Measurements from ENCODE around the gene SLC38A8.

SLC38A8 gene

GRCh38 chr16:84033251-84034195, 9.1 kb downstream of the SLC38A8 start:
- in situ Hi-C loops (cut with HindIII; ENCODE audit: low sequenced_read_pairs): no loop called here

- in situ Hi-C loops (cut with HindIII; ENCODE audit: low sequenced_read_pairs): no loop called here
Measured at GRCh38 chr16:84032458-84033178, 10.0 kb downstream of the SLC38A8 start.

DNA sequence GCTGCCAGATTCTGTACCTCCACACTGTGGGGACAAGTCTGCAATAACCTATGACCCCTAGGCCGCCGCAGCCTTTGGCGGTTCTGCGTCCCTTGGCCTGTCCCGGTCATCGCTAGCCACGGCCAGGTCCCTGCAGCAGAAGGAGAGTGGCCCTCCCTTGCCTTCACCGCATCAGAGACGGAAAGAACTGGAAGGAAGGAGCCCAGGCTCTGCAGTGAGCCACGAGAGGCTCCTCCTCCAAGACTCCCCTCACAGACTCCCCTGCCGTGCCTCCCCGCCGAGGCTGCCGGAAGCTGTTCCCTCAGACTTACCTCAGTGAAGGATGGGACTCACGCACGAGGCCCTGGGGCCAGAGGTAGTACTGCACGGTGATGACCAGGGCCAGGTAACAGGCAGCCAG, 11.0 kb downstream of the SLC38A8 start:
- in situ Hi-C loops (cut with HindIII; ENCODE audit: low sequenced_read_pairs): no loop called here

GRCh38 chr16:84029297-84030047, 13.1 kb downstream of the SLC38A8 start:
- in situ Hi-C loops (cut with HindIII; ENCODE audit: low sequenced_read_pairs): no loop called here

DNA sequence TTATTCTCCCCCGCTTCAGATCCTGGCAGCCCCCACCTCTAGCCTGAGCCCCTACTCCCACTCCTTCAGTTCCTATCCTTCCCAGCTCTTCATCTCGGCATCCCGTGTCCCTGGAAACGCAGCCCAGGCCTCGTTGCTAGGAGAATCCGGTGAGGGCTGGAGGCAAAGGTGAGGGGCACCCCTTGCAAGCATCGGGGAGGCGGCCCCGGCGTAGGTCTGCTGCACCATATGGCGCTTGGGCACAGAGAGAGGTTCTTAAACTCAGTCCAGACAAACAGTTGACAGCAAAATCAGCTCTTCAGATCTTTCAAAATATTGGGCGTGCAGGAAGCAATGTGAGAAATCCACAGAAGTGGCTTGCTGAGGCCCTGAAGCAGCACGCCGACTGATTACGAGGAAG, 15.0 kb downstream of the SLC38A8 start:
- in situ Hi-C loops (cut with HindIII; ENCODE audit: low sequenced_read_pairs): no loop called here

DNA sequence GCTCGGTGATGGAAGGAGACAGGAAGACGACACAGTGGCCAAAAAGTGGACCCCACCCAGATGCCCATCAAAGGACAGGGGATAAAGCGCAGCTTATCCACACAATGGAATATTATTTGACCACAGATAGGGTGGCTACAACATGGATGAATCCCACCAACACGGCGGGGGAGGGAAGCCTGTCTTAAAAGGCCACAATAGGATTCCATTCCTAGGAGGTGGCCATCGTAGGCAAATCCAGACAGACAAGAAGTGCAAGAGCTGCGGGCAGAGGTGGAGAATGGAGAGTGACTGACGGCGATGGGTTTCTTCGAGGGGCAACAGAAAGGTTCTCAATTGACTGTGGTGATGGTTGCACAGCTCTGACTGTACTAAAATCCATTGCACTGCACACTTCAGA, 16.0 kb downstream of the SLC38A8 start:
- in situ Hi-C loops (cut with HindIII; ENCODE audit: low sequenced_read_pairs): no loop called here

GRCh38 chr16:84024854-84025253, 17.7 kb downstream of the SLC38A8 start:
- in situ Hi-C loops (cut with HindIII; ENCODE audit: low sequenced_read_pairs): no loop called here

DNA sequence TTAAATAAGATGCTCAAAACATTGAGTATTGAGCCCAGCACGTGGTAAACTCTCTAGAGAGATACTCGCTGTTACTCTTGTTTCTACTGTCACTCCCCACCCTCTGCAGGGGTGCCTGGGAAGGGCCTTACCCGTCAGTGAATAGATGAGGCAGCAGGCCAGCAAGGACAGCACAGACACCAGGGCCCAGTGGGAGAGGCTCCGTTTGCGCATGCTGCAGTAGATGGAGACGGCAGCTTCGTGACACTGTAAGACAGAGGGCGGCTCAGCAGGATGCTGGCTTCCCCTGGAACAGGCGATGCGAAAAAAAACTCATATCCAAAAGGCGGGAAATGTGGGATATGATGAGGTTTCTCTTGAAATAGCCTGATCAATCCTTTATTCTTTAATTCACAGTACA, 20.0 kb downstream of the SLC38A8 start:
- in situ Hi-C loops (cut with HindIII; ENCODE audit: low sequenced_read_pairs): no loop called here

GRCh38 chr16:84021488-84021887, 21.1 kb downstream of the SLC38A8 start:
- in situ Hi-C loops (cut with HindIII; ENCODE audit: low sequenced_read_pairs): no loop called here

GRCh38 chr16:84020353-84020752, 22.2 kb downstream of the SLC38A8 start:
- in situ Hi-C loops (cut with HindIII; ENCODE audit: low sequenced_read_pairs): no loop called here

DNA sequence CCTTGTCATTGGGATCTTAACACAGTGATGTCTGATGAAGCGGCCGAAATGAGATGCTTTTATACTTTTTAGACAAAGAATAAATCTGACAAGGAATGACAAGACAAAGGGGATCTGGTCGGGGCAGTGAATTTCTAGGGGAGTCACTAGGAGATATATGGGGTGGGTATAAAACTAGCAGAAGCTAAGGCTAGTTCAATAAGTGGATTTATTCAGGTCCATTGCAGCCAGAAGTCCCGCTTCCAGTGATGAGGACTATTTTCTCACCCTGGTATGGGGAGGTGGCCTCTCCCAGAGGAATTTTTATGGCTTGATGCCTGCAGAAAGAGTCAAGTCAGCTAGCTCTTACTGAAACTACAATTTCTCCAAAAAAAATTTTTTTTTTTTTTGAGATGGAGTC, 23.9 kb downstream of the SLC38A8 start:
- in situ Hi-C loops (cut with HindIII; ENCODE audit: low sequenced_read_pairs): no loop called here

- in situ Hi-C loops (cut with HindIII; ENCODE audit: low sequenced_read_pairs): no loop called here
Measured at GRCh38 chr16:84016477-84016876, 26.1 kb downstream of the SLC38A8 start.

GRCh38 chr16:84015399-84015798, 27.2 kb downstream of the SLC38A8 start:
- in situ Hi-C loops (cut with HindIII; ENCODE audit: low sequenced_read_pairs): no loop called here

DNA sequence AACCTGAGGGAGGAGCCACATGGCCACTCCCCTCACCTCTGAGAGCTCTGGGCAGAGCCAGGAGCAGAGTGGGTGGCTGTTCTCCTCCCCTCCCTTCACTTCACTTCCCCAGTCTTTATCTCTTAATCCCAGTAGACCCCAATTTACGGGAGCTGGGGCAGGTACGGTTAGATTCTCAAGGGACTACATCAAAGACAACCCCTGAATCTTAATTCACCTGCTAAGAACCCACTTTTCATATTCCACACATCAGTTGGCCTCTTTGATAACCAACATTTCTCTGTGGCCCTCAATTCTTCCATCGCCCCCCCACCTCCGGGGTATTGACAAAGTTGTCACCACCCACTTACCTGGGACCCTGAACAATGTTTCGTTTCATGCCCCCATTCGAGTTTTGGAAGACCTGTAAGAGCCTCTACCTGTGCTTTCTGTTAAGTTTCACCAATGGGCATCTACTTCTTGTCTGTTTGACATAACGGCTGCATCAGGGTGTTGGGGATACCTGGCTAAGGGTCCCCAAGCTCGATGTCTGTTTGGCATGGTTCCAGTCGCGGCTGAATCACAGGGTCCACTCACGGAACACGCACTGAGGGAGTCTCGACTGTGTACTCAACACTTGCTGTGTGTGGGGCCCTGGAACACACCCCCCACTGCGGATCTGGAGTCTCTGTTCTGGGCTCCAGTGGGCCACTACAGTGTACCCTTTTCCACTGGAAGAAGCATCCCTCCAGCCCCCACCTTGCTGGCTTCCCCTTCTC, 27.8 kb downstream of the SLC38A8 start:
- in situ Hi-C loops (cut with HindIII; ENCODE audit: low sequenced_read_pairs): no loop called here

DNA sequence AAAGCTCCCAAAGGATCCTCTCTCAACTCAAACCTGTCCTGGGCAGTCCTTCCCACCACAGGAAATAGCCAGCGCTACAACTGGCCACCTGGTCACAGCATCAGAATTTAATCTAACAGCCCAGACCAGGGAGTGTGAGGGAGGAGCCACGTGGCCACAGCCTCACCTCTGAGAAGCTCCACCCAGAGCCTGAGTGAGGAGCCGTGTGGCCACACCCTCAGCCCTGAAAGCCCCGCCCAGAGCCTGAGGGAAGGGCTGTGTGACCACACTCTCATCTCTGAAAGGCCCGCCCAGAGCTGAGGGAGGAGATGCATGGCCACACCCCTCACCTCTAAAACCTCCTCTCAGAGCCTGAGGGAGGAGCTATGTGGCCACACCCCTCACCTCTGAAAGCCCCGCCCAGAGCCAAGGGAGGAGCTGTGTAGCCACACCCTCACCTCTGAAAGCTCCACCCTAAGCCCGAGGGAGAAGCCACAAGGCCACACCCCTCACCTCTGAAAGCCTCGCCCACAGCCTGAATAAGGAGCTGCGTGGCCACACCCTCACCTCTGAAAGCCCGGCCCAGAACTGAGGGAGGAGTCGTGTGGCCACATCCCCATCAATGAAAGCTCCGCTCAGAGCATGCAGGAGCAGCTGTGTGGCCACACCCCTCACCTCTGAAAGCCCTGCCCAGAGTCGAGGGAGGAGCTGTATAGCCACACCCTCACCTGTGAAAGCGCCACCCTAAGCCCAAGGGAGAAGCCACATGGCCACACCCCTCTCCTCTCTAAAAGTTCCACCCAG, 28.6 kb downstream of the SLC38A8 start:
- in situ Hi-C loops (cut with HindIII; ENCODE audit: low sequenced_read_pairs): no loop called here

- in situ Hi-C loops (cut with HindIII; ENCODE audit: low sequenced_read_pairs): no loop called here
Measured at GRCh38 chr16:84009282-84009681, 33.3 kb downstream of the SLC38A8 start.

GRCh38 chr16:84007965-84008364, 34.6 kb downstream of the SLC38A8 start:
- in situ Hi-C loops (cut with HindIII; ENCODE audit: low sequenced_read_pairs): no loop called here

DNA sequence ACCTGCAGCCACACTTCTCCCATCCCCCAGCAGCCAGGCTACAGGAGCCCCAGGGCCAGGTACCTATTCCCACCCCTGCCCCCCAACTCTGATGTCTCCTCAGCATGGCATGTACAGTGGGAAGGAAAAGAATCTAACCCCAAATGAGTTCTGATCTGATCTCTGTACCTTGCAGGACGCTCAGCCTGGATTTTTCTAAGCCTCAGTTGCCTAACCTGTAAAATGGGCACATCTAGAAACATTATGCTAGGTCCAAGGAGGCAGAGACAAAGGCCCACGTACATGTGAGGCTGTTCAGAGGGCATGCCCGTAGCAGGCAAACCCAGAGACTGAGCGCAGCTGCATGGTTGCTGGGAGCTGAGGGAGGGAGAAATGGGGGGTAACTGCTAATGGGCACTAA, 35.1 kb downstream of the SLC38A8 start:
- in situ Hi-C loops (cut with HindIII; ENCODE audit: low sequenced_read_pairs): no loop called here

DNA sequence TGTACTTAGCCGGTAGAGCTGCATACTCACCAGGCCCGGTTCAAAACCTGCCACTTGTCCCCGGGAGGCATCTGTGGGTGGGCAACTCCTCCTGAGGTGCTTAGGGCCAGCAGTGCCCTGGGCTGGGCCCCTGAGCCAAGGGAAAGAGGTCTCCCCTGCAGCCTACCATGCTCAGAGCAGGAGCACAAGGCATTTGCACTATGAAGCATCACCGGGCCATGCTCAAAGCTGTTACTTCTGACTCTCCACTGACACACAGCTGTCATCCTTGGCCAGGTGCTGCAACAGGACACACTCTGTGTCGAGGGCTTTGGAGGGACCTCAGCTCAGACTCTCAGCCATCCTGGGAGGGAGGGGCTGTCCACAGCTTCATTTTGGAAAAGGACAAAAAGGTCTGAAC, 37.2 kb downstream of the SLC38A8 start:
- in situ Hi-C loops (cut with HindIII; ENCODE audit: low sequenced_read_pairs): no loop called here

GRCh38 chr16:84004442-84004841, 38.2 kb downstream of the SLC38A8 start:
- in situ Hi-C loops (cut with HindIII; ENCODE audit: low sequenced_read_pairs): no loop called here
